ENCODE measurements around the gene PPP6R2. TPM values are rescaled to one million over a fixed set of nuclear protein-coding genes. Genes with fewer than 3 reads are reported as not detected.
"Not testable (repeated sequence)": the region's sequence is repeated elsewhere in the genome, so short reads cannot be mapped to it uniquely, and the experiment has no call there.

The PPP6R2 gene
- total RNA-seq, 1 experiment from 2014 or later: 49.2 TPM

DNA sequence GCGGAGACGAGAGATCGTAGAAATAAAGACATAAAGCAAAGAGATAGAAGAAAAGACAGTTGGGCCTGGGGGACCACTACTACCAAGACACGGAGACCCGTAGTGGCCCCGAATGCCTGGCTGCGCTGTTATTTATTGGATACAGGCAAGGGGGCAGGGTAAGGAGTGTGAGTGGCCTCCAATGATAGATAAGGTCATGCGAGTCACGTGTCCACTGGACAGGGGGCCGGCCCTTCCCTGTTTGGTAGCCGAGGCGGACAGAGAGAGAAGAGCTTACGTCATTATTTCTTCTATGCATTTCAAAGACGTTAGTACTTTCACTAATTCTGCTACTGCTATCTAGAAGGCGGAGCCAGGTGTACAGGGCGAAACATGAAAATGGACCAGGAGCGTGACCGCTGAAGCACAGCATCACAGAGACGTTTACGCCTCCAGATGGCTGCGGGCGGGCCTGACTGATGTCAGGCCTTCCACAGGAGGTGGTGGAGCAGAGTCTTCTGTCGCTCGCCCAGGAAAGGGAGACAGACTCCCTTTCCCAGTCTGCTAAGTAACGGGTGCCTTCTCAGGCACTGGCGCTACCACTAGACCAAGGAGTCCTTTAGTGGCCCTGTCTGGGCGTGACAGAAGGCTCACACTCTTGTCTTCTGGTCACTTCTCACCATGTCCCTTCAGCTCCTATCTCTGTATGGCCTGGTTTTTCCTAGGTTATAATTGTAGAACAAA, 24.8 kb downstream of the PPP6R2 start:
- ChIA-PET CTCF (no interaction called here), POLR2A (ENCODE audit: unreplicated experiment) (no interaction called here)
- Histone ChIP-seq H3K9me3 (ENCODE audit: insufficient read depth, low read depth) (no peaks in the 10 kb centered on the region), H3K36me3 (ENCODE audit: low read depth) (peaks cover 20% of the 10 kb centered on the region), H2AFZ (no peak overlapping the region), H3K4me3 (no peak overlapping the region), H3F3A (ENCODE audit: insufficient read depth, low read depth) (peaks cover 12% of the 10 kb centered on the region), H3K27me3 (ENCODE audit: insufficient read depth, low read depth) (no peaks in the 10 kb centered on the region), H3K79me2 (ENCODE audit: low read depth) (peaks cover 43% of the 10 kb centered on the region), H3K27ac (no peak overlapping the region), H3K4me1 (replicated peaks; ENCODE audit: insufficient read depth) (no peaks in the 10 kb centered on the region), H4K20me1 (ENCODE audit: insufficient read depth) (peaks cover 53% of the 10 kb centered on the region), H3K4me2 (no peak overlapping the region), H3K9me2 (ENCODE audit: insufficient read depth) (no peaks in the 10 kb centered on the region)
- intact Hi-C loops (cut with micrococcal nuclease; ENCODE audit: unreplicated experiment): no loop called here
- no peak for TF ChIP-seq EZH2 (IDR thresholded peaks at IDR 0.05; ENCODE audit: low read depth)
- no peak for TF ChIP-seq CTCF (conservative IDR thresholded peaks at IDR 0.05)
- DNase-seq: no peak
- BruUV-seq (replicated peaks): no TSS peak

GRCh38 chr22:50371101-50371648, 28.0 kb downstream of the PPP6R2 start:
- Histone ChIP-seq H3K9me3 (ENCODE audit: insufficient read depth, low read depth) (no peaks in the 10 kb centered on the region), H3K9me2 (ENCODE audit: insufficient read depth) (no peaks in the 10 kb centered on the region), H3K27me3 (ENCODE audit: insufficient read depth, low read depth) (no peaks in the 10 kb centered on the region), H3K36me3 (ENCODE audit: low read depth) (peaks cover 43% of the 10 kb centered on the region), H3K4me2 (no peak overlapping the region), H4K20me1 (ENCODE audit: insufficient read depth) (peaks cover 34% of the 10 kb centered on the region), H2AFZ (no peak overlapping the region), H3K79me2 (ENCODE audit: low read depth) (peaks cover 18% of the 10 kb centered on the region), H3K27ac (no peak overlapping the region), H3K4me1 (replicated peaks; ENCODE audit: insufficient read depth) (no peaks in the 10 kb centered on the region), H3K4me3 (no peak overlapping the region), H3F3A (ENCODE audit: insufficient read depth, low read depth) (peaks cover 13% of the 10 kb centered on the region)
- POLR2A ChIA-PET (ENCODE audit: unreplicated experiment): no interaction called here
- no peak for DNase-seq
- BruUV-seq (replicated peaks): no TSS peak
- intact Hi-C loops (cut with micrococcal nuclease; ENCODE audit: unreplicated experiment): no loop called here
- CTCF ChIA-PET: no interaction called here
- TF ChIP-seq CTCF (conservative IDR thresholded peaks at IDR 0.05) (no peak), EZH2 (IDR thresholded peaks at IDR 0.05; ENCODE audit: low read depth) (no peak)

DNA sequence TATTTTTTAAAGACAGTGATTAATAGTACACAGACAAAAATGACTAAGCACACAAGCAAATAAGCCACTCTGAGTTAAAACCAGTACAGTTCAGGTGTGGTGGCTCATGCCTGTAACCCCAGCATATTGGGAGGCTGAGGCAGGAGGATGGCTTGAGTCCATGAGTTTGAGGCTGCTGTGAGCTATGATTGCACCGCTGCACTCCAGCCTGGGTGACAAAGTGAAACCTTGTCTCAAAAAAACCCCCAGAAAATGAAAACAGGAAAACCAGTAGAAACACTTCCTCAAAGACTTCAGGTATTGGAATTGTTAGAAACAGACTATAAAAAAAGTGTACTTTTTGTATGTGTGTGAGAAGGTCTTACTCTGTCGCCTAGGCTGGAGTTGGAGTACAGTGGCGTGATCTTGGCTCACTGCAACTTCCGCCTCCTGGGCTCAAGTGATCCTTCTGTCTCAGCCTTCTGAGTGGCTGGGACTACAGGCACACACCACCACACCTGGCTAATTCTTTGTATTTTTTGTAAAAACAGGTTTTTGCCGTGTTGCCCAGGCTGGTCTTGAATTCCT, 33.0 kb downstream of the PPP6R2 start:
- Histone ChIP-seq H3K79me2 (ENCODE audit: low read depth) (no peaks in the 10 kb centered on the region), H3K4me2 (no peak overlapping the region), H3K4me1 (replicated peaks; ENCODE audit: insufficient read depth) (no peaks in the 10 kb centered on the region), H3K4me3 (no peak overlapping the region), H4K20me1 (ENCODE audit: insufficient read depth) (peaks cover 25% of the 10 kb centered on the region), H2AFZ (no peak overlapping the region), H3K36me3 (ENCODE audit: low read depth) (peaks cover 52% of the 10 kb centered on the region), H3K9me3 (ENCODE audit: insufficient read depth, low read depth) (no peaks in the 10 kb centered on the region), H3F3A (ENCODE audit: insufficient read depth, low read depth) (peaks cover 12% of the 10 kb centered on the region), H3K9me2 (ENCODE audit: insufficient read depth) (no peaks in the 10 kb centered on the region), H3K27me3 (ENCODE audit: insufficient read depth, low read depth) (no peaks in the 10 kb centered on the region), H3K27ac (no peak overlapping the region)
- POLR2A ChIA-PET (ENCODE audit: unreplicated experiment): no interaction called here
- BruUV-seq (replicated peaks): no TSS peak
- intact Hi-C loops (cut with micrococcal nuclease; ENCODE audit: unreplicated experiment): no loop called here
- no peak for TF ChIP-seq EZH2 (IDR thresholded peaks at IDR 0.05; ENCODE audit: low read depth)
- no peak for TF ChIP-seq CTCF (conservative IDR thresholded peaks at IDR 0.05)
- no peak for DNase-seq
- CTCF ChIA-PET: no interaction called here

DNA sequence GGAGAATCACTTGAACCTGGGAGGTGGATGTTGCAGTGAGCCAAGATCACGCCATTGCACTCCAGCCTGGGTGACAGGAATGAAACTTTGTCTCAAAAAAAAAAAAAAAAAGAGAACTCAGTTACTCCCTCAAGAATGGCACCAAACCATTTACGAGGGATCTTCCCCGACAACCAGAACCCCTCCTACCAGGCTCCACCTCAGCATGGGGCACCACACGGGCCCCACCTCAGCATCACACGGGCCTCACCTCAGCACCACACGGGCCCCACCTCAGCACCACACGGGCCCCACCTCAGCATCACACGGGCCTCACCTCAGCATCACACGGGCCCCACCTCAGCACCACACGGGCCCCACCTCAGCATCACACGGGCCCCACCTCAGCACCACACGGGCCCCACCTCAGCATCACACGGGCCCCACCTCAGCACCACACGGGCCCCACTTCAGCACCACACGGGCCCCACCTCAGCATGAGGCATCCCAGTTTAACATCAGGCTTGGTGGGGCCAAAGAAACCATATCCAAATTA, 38.0 kb downstream of the PPP6R2 start:
- POLR2A ChIA-PET (ENCODE audit: unreplicated experiment); H3K79me2 ChIP-seq (ENCODE audit: low read depth); H3K27ac ChIP-seq; intact Hi-C loops (cut with micrococcal nuclease; ENCODE audit: unreplicated experiment); BruUV-seq (replicated peaks); DNase-seq; H3K4me2 ChIP-seq; H3K9me3 ChIP-seq (ENCODE audit: insufficient read depth, low read depth); CTCF ChIA-PET; H3K4me3 ChIP-seq; H2AFZ ChIP-seq; H3K9me2 ChIP-seq (ENCODE audit: insufficient read depth); H3K27me3 ChIP-seq (ENCODE audit: insufficient read depth, low read depth); H3K4me1 ChIP-seq (replicated peaks; ENCODE audit: insufficient read depth): not testable (repeated sequence)
- peaks cover 14% of the 10 kb centered on the region for H3F3A ChIP-seq (ENCODE audit: insufficient read depth, low read depth)
- H3K36me3 ChIP-seq (ENCODE audit: low read depth): peaks cover 17% of the 10 kb centered on the region
- peaks cover 43% of the 10 kb centered on the region for H4K20me1 ChIP-seq (ENCODE audit: insufficient read depth)
